Body of pancreas (tissue), 4 donors: ENCODE results near the gene KIF1A. TPM values are rescaled to one million over a fixed set of nuclear protein-coding genes. Genes with fewer than 3 reads are reported as not detected.

Source experiments
- ATAC-seq: fragments of 150-250 bp; one replicate; pipeline ENCODE4 v1.9.1; 2016
- DNase-seq, 4 donors: peaks; one replicate each; pipeline ENCODE4 v3.0.0-alpha.2; 2019
- H3K27ac ChIP-seq, 4 donors: fragments of 200-600 bp; sonication (generic); 1 replicate in 3 of 4; 2 replicates in 1 of 4; pipeline versions ENCODE4 v1.5.1 to v1.6.1; 2016 to 2019; ENCODE audit warnings: mild to moderate bottlenecking in 1 of 4, mixed read lengths in 1 of 4, moderate library complexity in 1 of 4
- H3K27me3 ChIP-seq, 2 donors: fragments of 200-600 bp; sonication (generic); one replicate each; pipeline ENCODE4 v1.6.0; 2016; ENCODE audit warnings: mild to moderate bottlenecking in 1 of 2
- H3K36me3 ChIP-seq, 2 donors: fragments of 200-600 bp; sonication (generic); replicated peaks in 1 of 2; 2 replicates each; pipeline ENCODE4 v1.5.1; 2016; ENCODE audit warnings: low read depth in 2 of 2; ENCODE audit not compliant: insufficient read depth in 1 of 2
- H3K4me1 ChIP-seq: fragments of 200-600 bp; sonication (generic); one replicate; pipeline ENCODE4 v1.6.0; 2016
- H3K4me3 ChIP-seq, 2 donors: fragments of 200-600 bp; sonication (generic); 1 replicate in 1 of 2; 2 replicates in 1 of 2; pipeline ENCODE4 v1.5.1; 2016 to 2019
- H3K9me3 ChIP-seq, 3 donors: fragments of 200-600 bp; sonication (generic); 1 replicate in 2 of 3; 2 replicates in 1 of 3; pipeline ENCODE4 v1.5.1; 2016
- CTCF ChIP-seq, 7 experiments: fragments of 450-650 bp in 4 of 7; fragments of 200-600 bp in 3 of 7; sonication (generic) in 3 of 7; IDR thresholded peaks; one replicate each; pipeline ENCODE4 v1.5.1; 2016 to 2019; ENCODE audit warnings: antibody characterized with exemption in 7 of 7
- POLR2A ChIP-seq, 3 donors: fragments of 450-650 bp; IDR thresholded peaks; one replicate each; pipeline ENCODE4 v1.6.1; 2016; ENCODE audit warnings: antibody characterized with exemption in 3 of 3, mild to moderate bottlenecking in 2 of 3
- WGBS, 2 donors: methylation state at CpG; one replicate each; pipeline ENCODE4 v1.1.5; 2017; 5-methylcytosine and 5-hydroxymethylcytosine counted together
- intact Hi-C: fragments of 100-400 bp; cut with DNase I; formaldehyde crosslinking; loops from one replicate; pipeline ENCODE4 v1.15.1; 2023
- total RNA-seq, 2 donors: library from RNA; depleted of rRNA; stranded (reverse); fragments of >200 nt; gene quantifications; one replicate each; pipeline ENCODE4 v1.1.0, GENCODE V29; 2016

KIF1A gene
- total RNA-seq, 2 donors from 2014 or later, result 51.9 to 79.1 TPM

- no peaks in the 10 kb centered on the region for H3K9me3 ChIP-seq
- peaks cover 19% of the 10 kb centered on the region for H3K4me1 ChIP-seq
- H3K27me3 ChIP-seq, result no peaks in the 10 kb centered on the region
- H3K4me3 ChIP-seq, result no peak overlapping the region
- intact Hi-C loops, result no loop called here
- no peak overlapping the region for H3K27ac ChIP-seq
- no peak for DNase-seq
- WGBS, 2 donors, result 51 to 69% methylated on average over 17 to 25 of the region's 25 CpGs
- ATAC-seq, result peak; percentile 10
- H3K36me3 ChIP-seq, result no peaks in the 10 kb centered on the region
- TF ChIP-seq POLR2A (IDR thresholded peaks at IDR 0.05), result no peak
Measured at GRCh38 chr2:240713071-240713927, 106.7 kb downstream of the KIF1A start.

DNA sequence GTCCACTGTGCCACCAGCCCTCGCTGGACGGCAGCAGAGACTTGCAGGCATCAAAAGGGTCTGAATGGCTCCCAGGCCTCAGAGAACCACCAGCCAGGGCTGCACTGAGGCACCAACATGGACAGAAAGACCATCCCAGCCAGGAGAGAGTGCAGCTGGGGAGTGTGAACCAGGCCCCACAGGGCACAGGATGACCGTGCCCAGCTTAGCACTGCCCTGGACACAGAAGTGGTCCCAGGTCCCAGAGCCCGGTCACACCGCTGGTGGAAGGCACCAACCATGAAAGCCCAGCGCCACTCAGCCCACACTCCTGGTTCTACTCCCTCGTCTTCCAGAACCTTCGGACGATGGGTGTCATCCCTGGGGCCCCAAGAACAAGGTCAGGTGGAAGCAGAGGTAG is 107.9 kb downstream of the KIF1A start:
- no peak for ATAC-seq
- Histone ChIP-seq H3K4me1 (peaks cover 19% of the 10 kb centered on the region), H3K36me3 (no peaks in the 10 kb centered on the region), H3K4me3 (no peak overlapping the region), H3K27ac (no peak overlapping the region), H3K27me3 (no peaks in the 10 kb centered on the region), H3K9me3 (no peaks in the 10 kb centered on the region)
- WGBS, 2 donors, result 56 to 83% methylated on average over 4 to 9 of the region's 9 CpGs
- TF ChIP-seq CTCF (IDR thresholded peaks at IDR 0.05), result no peak
- TF ChIP-seq POLR2A (IDR thresholded peaks at IDR 0.05), result no peak
- intact Hi-C loops, result no loop called here
- no peak for DNase-seq

DNA sequence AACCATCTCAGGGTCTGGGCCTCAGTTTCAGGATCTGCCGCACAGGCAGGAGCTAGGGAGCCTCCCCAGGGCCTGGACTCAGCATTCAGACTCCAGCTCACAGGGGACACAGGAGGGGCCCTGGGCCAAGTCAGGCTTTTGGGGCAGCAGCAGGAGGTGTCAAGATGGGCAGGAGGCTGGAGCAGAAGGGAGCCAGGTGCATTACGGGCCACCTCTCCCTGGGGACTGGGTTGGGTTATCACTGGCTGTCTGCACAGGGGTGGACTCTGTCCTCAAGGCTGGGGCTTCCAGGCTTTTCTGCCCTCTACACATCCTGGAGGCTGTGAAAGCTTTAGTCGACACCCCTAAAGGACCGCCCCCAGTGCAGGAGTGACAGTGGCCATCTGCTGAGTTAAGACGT is 108.3 kb downstream of the KIF1A start:
- no peaks in the 10 kb centered on the region for H3K36me3 ChIP-seq
- DNase-seq (no peak), ATAC-seq (no peak)
- 65 to 69% methylated on average over 3 to 5 of the region's 5 CpGs for WGBS, 2 donors
- no peak for TF ChIP-seq CTCF (IDR thresholded peaks at IDR 0.05)
- no peaks in the 10 kb centered on the region for H3K27me3 ChIP-seq
- H3K9me3 ChIP-seq, result no peaks in the 10 kb centered on the region
- H3K27ac ChIP-seq, result no peak overlapping the region
- H3K4me3 ChIP-seq, result no peak overlapping the region
- intact Hi-C loops, result no loop called here
- H3K4me1 ChIP-seq, result peaks cover 19% of the 10 kb centered on the region

GRCh38 chr2:240711296-240711695 is 108.7 kb downstream of the KIF1A start:
- no peak for ATAC-seq
- H3K4me1 ChIP-seq, result peaks cover 19% of the 10 kb centered on the region
- no peaks in the 10 kb centered on the region for H3K36me3 ChIP-seq
- intact Hi-C loops, result no loop called here
- 91% methylated on average over 5 to 9 of the region's 9 CpGs for WGBS, 2 donors
- H3K27me3 ChIP-seq, result no peaks in the 10 kb centered on the region
- TF ChIP-seq CTCF (IDR thresholded peaks at IDR 0.05) (no peak), POLR2A (IDR thresholded peaks at IDR 0.05) (no peak)
- no peak for DNase-seq
- H3K27ac ChIP-seq, result no peak overlapping the region
- no peak overlapping the region for H3K4me3 ChIP-seq
- no peaks in the 10 kb centered on the region for H3K9me3 ChIP-seq

DNA sequence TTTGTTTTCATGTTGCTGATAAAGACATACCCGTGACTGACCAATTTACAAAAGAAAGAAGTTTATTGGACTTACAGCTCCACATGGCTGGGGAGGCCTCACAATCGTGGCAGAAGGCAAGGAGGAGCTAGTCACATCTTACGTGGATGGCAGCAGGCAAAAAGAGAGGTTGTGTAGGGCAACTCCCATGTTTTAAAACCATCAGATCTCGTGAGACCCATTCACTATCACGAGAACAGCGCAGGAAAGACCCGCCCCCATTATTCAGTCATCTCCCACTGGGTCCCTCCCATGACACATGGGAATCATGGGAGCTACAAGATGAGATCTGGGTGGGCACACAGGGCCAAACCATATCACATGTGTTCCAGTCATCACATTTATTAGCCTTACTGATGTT is 111.6 kb downstream of the KIF1A start:
- Histone ChIP-seq H3K27me3 (no peaks in the 10 kb centered on the region), H3K27ac (no peak overlapping the region), H3K4me3 (no peak overlapping the region), H3K4me1 (peaks cover 1% of the 10 kb centered on the region), H3K36me3 (no peaks in the 10 kb centered on the region), H3K9me3 (no peaks in the 10 kb centered on the region)
- WGBS, 2 donors, result 73 to 79% methylated on average over 7 of the region's 7 CpGs
- DNase-seq (no peak), ATAC-seq (no peak)
- intact Hi-C loops, result no loop called here
- TF ChIP-seq POLR2A (IDR thresholded peaks at IDR 0.05) (no peak), CTCF (IDR thresholded peaks at IDR 0.05) (no peak)
